Jurkat, Clone E6-1 (cell line): ENCODE data around the gene C10orf90.

ENCODE experiments used
- DNase-seq: peaks from one replicate; pipeline ENCODE4 v3.0.0-alpha.2; 2011; ENCODE audit warnings: low read depth, low spot score
- H3K4me3 ChIP-seq: 2 replicates; pipeline ENCODE4 v1.5.1; 2011; ENCODE audit warnings: mild to moderate bottlenecking, low read length, control low read depth, moderate library complexity

Gene C10orf90

GRCh38 chr10:126675656-126676438 is 5.4 kb upstream of the C10orf90 start:
- no peak for DNase-seq

GRCh38 chr10:126674741-126675515 is 4.4 kb upstream of the C10orf90 start:
- H3K4me3 ChIP-seq = no peak overlapping the region
- no peak for DNase-seq

More at GRCh38 chr10:126675656-126676438, 5.4 kb upstream of the C10orf90 start:
- H3K4me3 ChIP-seq = no peak overlapping the region

- no peak for DNase-seq
- H3K4me3 ChIP-seq = no peak overlapping the region
Observed at GRCh38 chr10:126673565-126673964, 3.1 kb upstream of the C10orf90 start.

- no peak overlapping the region for H3K4me3 ChIP-seq
- DNase-seq = no peak
Observed at GRCh38 chr10:126671402-126671975, 996 bp upstream of the C10orf90 start.

GRCh38 chr10:126670895-126671261 is 385 bp upstream of the C10orf90 start:
- DNase-seq = no peak
- H3K4me3 ChIP-seq = no peak overlapping the region

- H3K4me3 ChIP-seq = no peak overlapping the region
- no peak for DNase-seq
Observed at GRCh38 chr10:126669168-126669567, 1.3 kb downstream of the C10orf90 start.

- DNase-seq = no peak
- no peak overlapping the region for H3K4me3 ChIP-seq
Observed at GRCh38 chr10:126668505-126668904, 2.0 kb downstream of the C10orf90 start.

GRCh38 chr10:126667568-126667967 is 2.9 kb downstream of the C10orf90 start:
- H3K4me3 ChIP-seq = no peak overlapping the region
- DNase-seq = no peak

- no peak for DNase-seq
- no peak overlapping the region for H3K4me3 ChIP-seq
Observed at GRCh38 chr10:126665207-126665606, 5.3 kb downstream of the C10orf90 start.

GRCh38 chr10:126663880-126664279 is 6.6 kb downstream of the C10orf90 start:
- no peak for DNase-seq
- no peak overlapping the region for H3K4me3 ChIP-seq

GRCh38 chr10:126663328-126663727 is 7.2 kb downstream of the C10orf90 start:
- no peak overlapping the region for H3K4me3 ChIP-seq
- DNase-seq = peak; percentile 24

GRCh38 chr10:126661841-126662515 is 8.5 kb downstream of the C10orf90 start:
- no peak overlapping the region for H3K4me3 ChIP-seq
- no peak for DNase-seq

GRCh38 chr10:126661356-126661755 is 9.1 kb downstream of the C10orf90 start:
- no peak for DNase-seq

GRCh38 chr10:126659750-126660149 is 10.7 kb downstream of the C10orf90 start:
- no peak overlapping the region for H3K4me3 ChIP-seq
- DNase-seq = no peak

More at GRCh38 chr10:126661356-126661755, 9.1 kb downstream of the C10orf90 start:
- H3K4me3 ChIP-seq = no peak overlapping the region

- no peak overlapping the region for H3K4me3 ChIP-seq
- no peak for DNase-seq
Observed at GRCh38 chr10:126658928-126659327, 11.6 kb downstream of the C10orf90 start.

- H3K4me3 ChIP-seq = no peak overlapping the region
Observed at GRCh38 chr10:126654579-126654978, 15.9 kb downstream of the C10orf90 start.

GRCh38 chr10:126651467-126651866 is 19.0 kb downstream of the C10orf90 start:
- no peak overlapping the region for H3K4me3 ChIP-seq

More at GRCh38 chr10:126654579-126654978, 15.9 kb downstream of the C10orf90 start:
- DNase-seq = no peak

GRCh38 chr10:126650161-126650560 is 20.3 kb downstream of the C10orf90 start:
- no peak overlapping the region for H3K4me3 ChIP-seq
- DNase-seq = no peak

More at GRCh38 chr10:126651467-126651866, 19.0 kb downstream of the C10orf90 start:
- DNase-seq = no peak

GRCh38 chr10:126647116-126647515 is 23.4 kb downstream of the C10orf90 start:
- no peak for DNase-seq

More at GRCh38 chr10:126647116-126647515, 23.4 kb downstream of the C10orf90 start:
- no peak overlapping the region for H3K4me3 ChIP-seq
